Karpas-422 (cell line): Measurements from ENCODE around the gene TBC1D12. TPM values are rescaled to one million over a fixed set of nuclear protein-coding genes. Genes with fewer than 3 reads are reported as not detected.

Experiments
- DNase-seq: peaks from one replicate; pipeline ENCODE4 v3.0.0-alpha.2; 2015
- H2AFZ ChIP-seq: fragments of 200-600 bp; sonication (generic); 2 replicates; pipeline ENCODE4 v1.6.1; 2014; ENCODE audit warnings: antibody characterized with exemption, low read length, mixed read lengths
- H3K27ac ChIP-seq: fragments of 200-600 bp; sonication (generic); 2 replicates; pipeline ENCODE4 v1.5.1; 2014; ENCODE audit warnings: mild to moderate bottlenecking, low read length, moderate library complexity
- H3K27me3 ChIP-seq: fragments of 200-600 bp; sonication (generic); 2 replicates; pipeline ENCODE4 v1.6.1; 2014; ENCODE audit warnings: low read length, mixed read lengths
- H3K36me3 ChIP-seq: fragments of 200-600 bp; sonication (generic); 2 replicates; pipeline ENCODE4 v1.6.1; 2014; ENCODE audit warnings: low read length, mixed read lengths; ENCODE audit not compliant: insufficient read depth
- H3K4me1 ChIP-seq: fragments of 200-600 bp; sonication (generic); 2 replicates; pipeline ENCODE4 v1.6.1; 2014; ENCODE audit warnings: mild to moderate bottlenecking, low read length, mixed read lengths
- H3K4me2 ChIP-seq: fragments of 200-600 bp; sonication (generic); 2 replicates; pipeline ENCODE4 v1.6.1; 2014; ENCODE audit warnings: low read length, low read depth, mild to moderate bottlenecking; ENCODE audit not compliant: poor library complexity, severe bottlenecking
- H3K4me3 ChIP-seq: fragments of 200-600 bp; sonication (generic); 2 replicates; pipeline ENCODE4 v1.5.1; 2014; ENCODE audit warnings: mild to moderate bottlenecking, antibody characterized with exemption, low read length, mixed read lengths
- H3K79me2 ChIP-seq: fragments of 200-600 bp; sonication (generic); 2 replicates; pipeline ENCODE4 v1.6.1; 2014; ENCODE audit warnings: mild to moderate bottlenecking, low read length, mixed read lengths
- H3K9ac ChIP-seq: fragments of 200-600 bp; sonication (generic); 2 replicates; pipeline ENCODE4 v1.6.0; 2014; ENCODE audit warnings: low read length
- H3K9me2 ChIP-seq: fragments of 200-600 bp; sonication (generic), shearing (Covaris generic); replicated peaks from 2 replicates; pipeline ENCODE4 v1.6.0; 2014; ENCODE audit warnings: mild to moderate bottlenecking, low read length, moderate library complexity; ENCODE audit not compliant: insufficient read depth
- H3K9me3 ChIP-seq: fragments of 300-700, 200-600 bp; sonication (generic); 2 replicates; pipeline ENCODE4 v1.6.1; 2014; ENCODE audit warnings: low read length, mixed read lengths
- H4K20me1 ChIP-seq: fragments of 200-600 bp; sonication (generic); 2 replicates; pipeline ENCODE4 v1.6.1; 2014; ENCODE audit warnings: mild to moderate bottlenecking, antibody characterized with exemption, low read length, low read depth; ENCODE audit not compliant: insufficient read depth
- total RNA-seq: library from RNA; depleted of rRNA; stranded (reverse); fragments of >200 nt; shearing (Covaris generic); gene quantifications from 2 replicates; pipeline ENCODE4 v1.2.3, GENCODE V29; 2014; ENCODE audit warnings: low replicate concordance; rRNA removed

Gene TBC1D12
- total RNA-seq, 1 experiment from 2014 or later = not detected

DNA sequence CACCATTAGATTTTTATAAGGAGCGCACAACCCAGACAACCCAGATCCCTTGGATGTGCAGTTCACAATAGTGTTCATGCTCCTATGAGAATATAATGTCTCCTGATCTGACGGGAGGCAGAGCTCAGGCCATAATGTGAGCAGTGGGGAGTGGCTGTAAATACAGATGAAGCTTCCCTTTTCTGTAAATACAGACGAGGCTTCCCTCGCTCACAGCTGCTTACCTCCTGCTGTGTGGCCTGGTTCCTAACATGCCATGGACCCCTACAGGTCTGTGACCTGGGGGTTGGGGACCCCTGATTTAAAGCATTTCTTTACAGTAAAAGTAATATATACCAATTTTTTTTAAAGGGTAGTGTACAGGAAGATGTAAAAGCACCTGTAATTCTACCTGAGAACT is 176.4 kb downstream of the TBC1D12 start:
- Histone ChIP-seq H3K4me1 (no peaks in the 10 kb centered on the region), H4K20me1 (no peaks in the 10 kb centered on the region), H3K9me3 (no peaks in the 10 kb centered on the region), H2AFZ (no peak overlapping the region), H3K4me2 (no peak overlapping the region), H3K9ac (no peak overlapping the region), H3K36me3 (peaks cover 12% of the 10 kb centered on the region; the same call in 1 of the 2 replicates), H3K27me3 (no peaks in the 10 kb centered on the region), H3K79me2 (no peaks in the 10 kb centered on the region), H3K4me3 (no peak overlapping the region), H3K27ac (no peak overlapping the region), H3K9me2 (no peaks in the 10 kb centered on the region)
- DNase-seq = no peak

DNA sequence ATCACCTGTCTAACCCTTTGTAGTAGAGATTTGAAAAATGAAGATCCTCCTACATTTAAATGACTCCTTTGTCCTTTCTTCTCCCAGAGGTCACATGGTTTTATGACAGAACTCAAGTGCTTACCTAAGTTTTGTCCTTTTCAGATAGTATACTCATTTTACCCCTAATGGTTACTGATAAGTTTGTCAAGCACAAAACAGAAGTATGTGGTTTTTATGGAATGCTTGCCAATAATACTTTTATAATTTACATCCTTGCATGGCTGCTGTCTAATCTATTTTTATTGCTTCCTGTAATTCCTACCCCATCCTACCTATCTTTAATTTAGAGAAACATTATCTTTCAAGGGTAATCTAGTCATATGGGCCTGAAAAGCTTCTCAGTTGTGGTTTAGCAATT is 180.8 kb downstream of the TBC1D12 start:
- Histone ChIP-seq H3K27me3 (no peaks in the 10 kb centered on the region), H3K9me3 (no peaks in the 10 kb centered on the region), H3K4me2 (no peak overlapping the region), H3K4me1 (no peaks in the 10 kb centered on the region), H3K27ac (no peak overlapping the region), H4K20me1 (no peaks in the 10 kb centered on the region), H3K79me2 (no peaks in the 10 kb centered on the region), H2AFZ (no peak overlapping the region), H3K4me3 (no peak overlapping the region), H3K9me2 (no peaks in the 10 kb centered on the region), H3K9ac (no peak overlapping the region), H3K36me3 (peaks cover 5% of the 10 kb centered on the region; the same call in 1 of the 2 replicates)
- no peak for DNase-seq

Other genes starting within 250 kb of the TBC1D12 start
- gene NOC3L, start 39.6 kb upstream of the TBC1D12 start, total RNA-seq = 12.8 and 25.5 TPM in 2 replicates
- 36.1 and 41.2 TPM in 2 replicates for gene HELLS, start 143.2 kb downstream of the TBC1D12 start, total RNA-seq